Nephron (organoid): ENCODE data around the gene PLEKHA6.

Source experiments
- H3K27ac Mint-ChIP-seq, 3 experiments: 2 replicates each; pipeline ENCODE4 v1.8.0; 2020; ENCODE audit warnings: mixed read lengths in 3 of 3, mild to moderate bottlenecking in 2 of 3, moderate library complexity in 1 of 3
- H3K27me3 Mint-ChIP-seq: 2 replicates; pipeline ENCODE4 v1.8.0; 2021; ENCODE audit warnings: low read depth, mild to moderate bottlenecking, moderate library complexity, mixed read lengths
- H3K36me3 Mint-ChIP-seq: 2 replicates; pipeline ENCODE4 v1.8.0; 2020; ENCODE audit warnings: low read depth, mixed read lengths
- H3K4me1 Mint-ChIP-seq: 2 replicates; pipeline ENCODE4 v1.8.0; 2020; ENCODE audit warnings: mixed read lengths
- H3K4me3 Mint-ChIP-seq, 3 experiments: 2 replicates each; pipeline ENCODE4 v1.8.0; 2020; ENCODE audit warnings: mild to moderate bottlenecking in 3 of 3, mixed read lengths in 3 of 3, moderate library complexity in 2 of 3
- H3K9me3 Mint-ChIP-seq: 2 replicates; pipeline ENCODE4 v1.8.0; 2020; ENCODE audit warnings: mixed read lengths
- CTCF ChIP-seq, 3 experiments: fragments of 200-600 bp; sonication (generic); IDR thresholded peaks; one replicate each; pipeline ENCODE4 v1.5.0; 2021; ENCODE audit warnings: antibody characterized with exemption in 3 of 3; ENCODE audit not compliant: unreplicated experiment in 3 of 3

The PLEKHA6 gene

GRCh38 chr1:204342310-204342709, 17.4 kb downstream of the PLEKHA6 start:
- H3K9me3 Mint-ChIP-seq = no peaks in the 10 kb centered on the region
- peaks cover 86% of the 10 kb centered on the region for H3K4me1 Mint-ChIP-seq
- TF ChIP-seq CTCF (IDR thresholded peaks at IDR 0.05; ENCODE audit: unreplicated experiment in 3 of 3) = no peak
- no peak overlapping the region for H3K4me3 Mint-ChIP-seq
- peak overlapping the region; percentile 66 to 73 (median 71) for H3K27ac Mint-ChIP-seq
- H3K27me3 Mint-ChIP-seq = peaks cover 4% of the 10 kb centered on the region
- no peaks in the 10 kb centered on the region for H3K36me3 Mint-ChIP-seq

- H3K9me3 Mint-ChIP-seq = no peaks in the 10 kb centered on the region
- H3K4me3 Mint-ChIP-seq = no peak overlapping the region
- H3K4me1 Mint-ChIP-seq = peaks cover 77% of the 10 kb centered on the region
- peaks cover 4% of the 10 kb centered on the region for H3K27me3 Mint-ChIP-seq
- no peaks in the 10 kb centered on the region for H3K36me3 Mint-ChIP-seq
- TF ChIP-seq CTCF (IDR thresholded peaks at IDR 0.05; ENCODE audit: unreplicated experiment in 3 of 3) = no peak
- peak overlapping the region in 2 of 3 experiments; percentile 93 to 94 for H3K27ac Mint-ChIP-seq
Measured at GRCh38 chr1:204341380-204341779, 18.3 kb downstream of the PLEKHA6 start.

- peaks cover 66% of the 10 kb centered on the region for H3K4me1 Mint-ChIP-seq
Measured at GRCh38 chr1:204340081-204340889, 19.4 kb downstream of the PLEKHA6 start.

GRCh38 chr1:204339541-204339940, 20.2 kb downstream of the PLEKHA6 start:
- Mint-ChIP-seq H3K27ac (peak overlapping the region in 2 of 3 experiments; percentile 93 to 94), H3K9me3 (no peaks in the 10 kb centered on the region), H3K27me3 (peaks cover 4% of the 10 kb centered on the region), H3K36me3 (no peaks in the 10 kb centered on the region), H3K4me3 (peak overlapping the region in 1 of 3 experiments; percentile 15), H3K4me1 (peaks cover 59% of the 10 kb centered on the region)
- TF ChIP-seq CTCF (IDR thresholded peaks at IDR 0.05; ENCODE audit: unreplicated experiment in 3 of 3) = no peak

More at GRCh38 chr1:204340081-204340889, 19.4 kb downstream of the PLEKHA6 start:
- Mint-ChIP-seq H3K27ac (peak overlapping the region in 2 of 3 experiments; percentile 93 to 94), H3K9me3 (no peaks in the 10 kb centered on the region), H3K27me3 (peaks cover 4% of the 10 kb centered on the region), H3K4me3 (peak overlapping the region; percentile 20 to 41 (median 20)), H3K36me3 (no peaks in the 10 kb centered on the region)
- TF ChIP-seq CTCF (IDR thresholded peaks at IDR 0.05; ENCODE audit: unreplicated experiment in 3 of 3) = no peak

- Mint-ChIP-seq H3K27me3 (peaks cover 4% of the 10 kb centered on the region), H3K27ac (peak overlapping the region in 2 of 3 experiments; percentile 93 to 94), H3K4me3 (no peak overlapping the region), H3K9me3 (no peaks in the 10 kb centered on the region), H3K4me1 (peaks cover 61% of the 10 kb centered on the region), H3K36me3 (no peaks in the 10 kb centered on the region)
- TF ChIP-seq CTCF (IDR thresholded peaks at IDR 0.05; ENCODE audit: unreplicated experiment in 3 of 3) = no peak
Measured at GRCh38 chr1:204338997-204339396, 20.7 kb downstream of the PLEKHA6 start.
